CD14-positive monocyte (primary cell): ENCODE measurements around the gene DOCK4. TPM values are rescaled to one million over a fixed set of nuclear protein-coding genes. Genes with fewer than 3 reads are reported as not detected.

ENCODE experiments used
- DNase-seq, 3 donors: peaks; one replicate each; pipeline ENCODE4 v3.0.0-alpha.2; 2011 to 2022
- H2AFZ ChIP-seq: 2 replicates; pipeline ENCODE4 v1.6.0; 2012; ENCODE audit warnings: mild to moderate bottlenecking, low read depth, low read length, inconsistent platforms; ENCODE audit not compliant: insufficient read depth, poor library complexity, severe bottlenecking
- H3K27ac ChIP-seq, 2 donors: 1 replicate in 1 of 2; 2 replicates in 1 of 2; pipeline ENCODE4 v1.5.1; 2012 to 2013; ENCODE audit warnings: low read length in 2 of 2, control low read depth in 1 of 2, inconsistent platforms in 1 of 2, low read depth in 1 of 2, mild to moderate bottlenecking in 1 of 2
- H3K27me3 ChIP-seq, 2 donors: one replicate each; pipeline versions ENCODE4 v1.6.0 to v1.6.1; 2011 to 2013; ENCODE audit warnings: low read length in 2 of 2; ENCODE audit not compliant: control insufficient read depth in 2 of 2, insufficient read depth in 2 of 2
- H3K36me3 ChIP-seq, 2 donors: replicated peaks in 1 of 2; 1 replicate in 1 of 2; 2 replicates in 1 of 2; pipeline versions ENCODE4 v1.5.1 to v1.6.1; 2012 to 2013; ENCODE audit warnings: low read length in 2 of 2, control low read depth in 1 of 2, inconsistent platforms in 1 of 2, mild to moderate bottlenecking in 1 of 2; ENCODE audit not compliant: insufficient read depth in 2 of 2, control insufficient read depth in 1 of 2
- H3K4me1 ChIP-seq, 2 donors: 1 replicate in 1 of 2; 2 replicates in 1 of 2; pipeline versions ENCODE4 v1.5.1 to v1.6.1; 2012 to 2013; ENCODE audit warnings: low read length in 2 of 2, control low read depth in 1 of 2, inconsistent platforms in 1 of 2, mild to moderate bottlenecking in 1 of 2, moderate library complexity in 1 of 2; ENCODE audit not compliant: insufficient read depth in 2 of 2, control insufficient read depth in 1 of 2
- H3K4me2 ChIP-seq: replicated peaks from 2 replicates; pipeline ENCODE3; 2012; ENCODE audit warnings: low read length, moderate library complexity, mild to moderate bottlenecking; ENCODE audit not compliant: poor library complexity, severe bottlenecking; ENCODE audit errors: extremely low read depth
- H3K4me3 ChIP-seq, 3 experiments: fragments of 200-600 bp in 1 of 3; sonication (generic) in 1 of 3; replicated peaks in 1 of 3; 1 replicate in 2 of 3; 2 replicates in 1 of 3; pipeline ENCODE4 v1.5.1; 2011 to 2013; ENCODE audit warnings: low read length in 3 of 3, mild to moderate bottlenecking in 3 of 3, control low read depth in 2 of 3, low read depth in 2 of 3, inconsistent platforms in 1 of 3, moderate library complexity in 1 of 3
- H3K79me2 ChIP-seq: 2 replicates; pipeline ENCODE4 v1.6.0; 2012; ENCODE audit warnings: mild to moderate bottlenecking, control low read depth, inconsistent platforms, low read length, moderate library complexity; ENCODE audit not compliant: insufficient read depth
- H3K9ac ChIP-seq: 2 replicates; pipeline ENCODE4 v1.6.0; 2017; ENCODE audit warnings: low read length, mild to moderate bottlenecking; ENCODE audit not compliant: insufficient read depth, poor library complexity, severe bottlenecking
- H3K9me3 ChIP-seq, 2 donors: replicated peaks in 1 of 2; 1 replicate in 1 of 2; 2 replicates in 1 of 2; pipeline versions ENCODE4 v1.5.1 to v1.6.1; 2012 to 2013; ENCODE audit warnings: low read length in 2 of 2, control low read depth in 1 of 2; ENCODE audit not compliant: control insufficient read depth in 1 of 2, insufficient read depth in 1 of 2
- H4K20me1 ChIP-seq: 2 replicates; pipeline ENCODE4 v1.6.0; 2012; ENCODE audit warnings: mild to moderate bottlenecking, low read length, control low read depth, moderate library complexity; ENCODE audit not compliant: insufficient read depth
- H3K27ac Mint-ChIP-seq, 7 donors: one replicate each; pipeline ENCODE4 v1.8.0; 2020; ENCODE audit warnings: mild to moderate bottlenecking in 7 of 7, mixed read lengths in 7 of 7, moderate library complexity in 6 of 7, inconsistent platforms in 2 of 7
- H3K27me3 Mint-ChIP-seq, 3 donors: one replicate each; pipeline ENCODE4 v1.8.0; 2021 to 2022; ENCODE audit warnings: low read depth in 3 of 3, mild to moderate bottlenecking in 3 of 3, mixed read lengths in 3 of 3, moderate library complexity in 3 of 3, inconsistent platforms in 1 of 3
- H3K36me3 Mint-ChIP-seq, 2 donors: one replicate each; pipeline ENCODE4 v1.8.0; 2020; ENCODE audit warnings: mixed read lengths in 2 of 2, inconsistent platforms in 1 of 2, mild to moderate bottlenecking in 1 of 2
- H3K4me1 Mint-ChIP-seq: one replicate; pipeline ENCODE4 v1.8.0; 2020; ENCODE audit warnings: mild to moderate bottlenecking, mixed read lengths
- H3K4me3 Mint-ChIP-seq, 2 donors: one replicate each; pipeline ENCODE4 v1.8.0; 2020; ENCODE audit warnings: mild to moderate bottlenecking in 2 of 2, mixed read lengths in 2 of 2, moderate library complexity in 1 of 2
- H3K9me3 Mint-ChIP-seq, 7 donors: one replicate each; pipeline ENCODE4 v1.8.0; 2020 to 2022; ENCODE audit warnings: mixed read lengths in 7 of 7, mild to moderate bottlenecking in 6 of 7, moderate library complexity in 6 of 7, inconsistent platforms in 2 of 7
- WGBS: methylation state at CpG from one replicate; pipeline ENCODE4 v1.1.5; 2013; ENCODE audit warnings: missing lambda C conversion rate; ENCODE audit not compliant: insufficient coverage; 5-methylcytosine and 5-hydroxymethylcytosine counted together
- intact Hi-C, 2 donors: fragments of 100-400 bp; cut with micrococcal nuclease; formaldehyde crosslinking; loops; one replicate each; pipeline versions ENCODE4 v1.15.0 to v1.15.1; 2023
- polyA plus RNA-seq, 3 donors: library from polyadenylated mRNA; depleted of rRNA in 1 of 3; unstranded in 2 of 3; stranded (reverse) in 1 of 3; fragments of 300-500 nt in 2 of 3; fragments of >200 nt in 1 of 3; fragmentation: Illumina TruSeq in 2 of 3; gene quantifications; 1 replicate in 2 of 3; 2 replicates in 1 of 3; pipeline ENCODE4 v1.2.3, GENCODE V29; 2012 to 2021
- TF ChIP-seq, protein P1 (sequence below): fragments of 200-600 bp; IDR thresholded peaks from one replicate; pipeline ENCODE4 v1.8.0; 2022; ENCODE audit warnings: antibody characterized with exemption, mild to moderate bottlenecking

The DOCK4 gene
- polyA plus RNA-seq, 3 donors = 1.3 to 5.0 (median 2.7) TPM

DNA sequence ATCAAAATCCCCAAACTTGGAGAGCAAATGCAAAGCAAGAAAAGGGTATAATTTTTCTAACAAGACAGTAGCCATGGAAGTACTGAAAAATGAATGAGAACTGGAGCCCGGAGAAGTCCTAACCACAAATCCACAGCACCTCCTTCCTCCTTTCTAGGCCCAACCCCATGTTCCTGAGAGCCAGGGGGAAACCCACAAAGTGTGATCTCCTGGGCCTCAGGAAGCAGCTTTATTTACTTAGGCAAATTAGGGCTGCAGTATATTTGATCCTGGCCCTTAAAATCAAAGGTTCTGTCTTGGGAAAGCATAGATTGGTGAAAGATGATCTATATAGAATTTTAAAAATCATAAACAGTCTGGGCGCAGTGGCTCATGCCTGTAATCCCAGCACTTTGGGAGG is 103.0 kb downstream of the DOCK4 start:
- H3K36me3 Mint-ChIP-seq = no peaks in the 10 kb centered on the region
- intact Hi-C loops = no loop called here
- Histone ChIP-seq H3K27me3 (no peaks in the 10 kb centered on the region), H2AFZ (no peak overlapping the region), H3K27ac (no peak overlapping the region), H3K79me2 (no peaks in the 10 kb centered on the region), H3K9ac (no peak overlapping the region), H3K4me2 (no peak overlapping the region), H3K36me3 (no peaks in the 10 kb centered on the region), H3K4me3 (no peak overlapping the region), H3K4me1 (peaks cover 3 to 13% of the 10 kb centered on the region in 2 donors), H3K9me3 (no peaks in the 10 kb centered on the region), H4K20me1 (no peaks in the 10 kb centered on the region)
- DNase-seq = peak; percentile 29 to 67 (median 30)
- peaks cover 2 to 5% (median 4%) of the 10 kb centered on the region in 3 donors for H3K27me3 Mint-ChIP-seq
- H3K9me3 Mint-ChIP-seq = peaks cover 0 to 8% (median 3%) of the 10 kb centered on the region in 7 donors
- WGBS = 40% methylated on average over 1 of the region's 2 CpGs
- peaks cover 10% of the 10 kb centered on the region for H3K4me1 Mint-ChIP-seq
- peak overlapping the region in 1 of 7 donors; percentile 43 for H3K27ac Mint-ChIP-seq
- TF ChIP-seq, protein P1, sequence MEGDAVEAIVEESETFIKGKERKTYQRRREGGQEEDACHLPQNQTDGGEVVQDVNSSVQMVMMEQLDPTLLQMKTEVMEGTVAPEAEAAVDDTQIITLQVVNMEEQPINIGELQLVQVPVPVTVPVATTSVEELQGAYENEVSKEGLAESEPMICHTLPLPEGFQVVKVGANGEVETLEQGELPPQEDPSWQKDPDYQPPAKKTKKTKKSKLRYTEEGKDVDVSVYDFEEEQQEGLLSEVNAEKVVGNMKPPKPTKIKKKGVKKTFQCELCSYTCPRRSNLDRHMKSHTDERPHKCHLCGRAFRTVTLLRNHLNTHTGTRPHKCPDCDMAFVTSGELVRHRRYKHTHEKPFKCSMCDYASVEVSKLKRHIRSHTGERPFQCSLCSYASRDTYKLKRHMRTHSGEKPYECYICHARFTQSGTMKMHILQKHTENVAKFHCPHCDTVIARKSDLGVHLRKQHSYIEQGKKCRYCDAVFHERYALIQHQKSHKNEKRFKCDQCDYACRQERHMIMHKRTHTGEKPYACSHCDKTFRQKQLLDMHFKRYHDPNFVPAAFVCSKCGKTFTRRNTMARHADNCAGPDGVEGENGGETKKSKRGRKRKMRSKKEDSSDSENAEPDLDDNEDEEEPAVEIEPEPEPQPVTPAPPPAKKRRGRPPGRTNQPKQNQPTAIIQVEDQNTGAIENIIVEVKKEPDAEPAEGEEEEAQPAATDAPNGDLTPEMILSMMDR = no peak
- peak overlapping the region in 1 of 2 donors; percentile 39 for H3K4me3 Mint-ChIP-seq

DNA sequence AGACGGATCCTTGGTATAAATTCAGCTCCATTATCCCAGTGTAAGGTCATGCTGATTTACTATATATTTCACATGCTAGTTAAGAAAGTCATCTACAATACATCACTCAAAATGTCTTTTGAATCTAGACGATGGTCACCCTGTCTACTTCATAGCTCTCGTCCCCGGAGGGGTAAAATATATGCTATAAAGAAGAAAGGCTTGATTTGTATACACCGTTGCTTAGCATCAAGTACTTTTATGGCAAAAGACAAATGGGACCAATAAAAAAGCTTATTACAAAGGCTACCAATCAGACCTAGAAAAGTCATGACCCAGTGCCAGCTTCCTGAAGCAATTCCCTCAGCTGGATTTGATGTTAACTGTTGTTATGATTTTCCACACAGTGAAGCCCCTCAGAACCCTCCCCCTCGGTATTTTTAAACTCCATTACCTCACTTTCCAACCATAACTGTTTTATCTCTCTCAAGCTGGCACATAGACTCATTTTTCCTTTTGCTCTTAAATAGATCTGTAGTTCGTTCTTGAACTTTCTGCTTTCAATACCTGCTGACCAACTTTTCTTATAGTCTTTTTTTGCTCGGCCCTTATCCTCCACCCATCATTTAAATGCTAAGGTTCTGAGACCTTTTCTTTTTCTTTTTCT is 104.9 kb downstream of the DOCK4 start:
- intact Hi-C loops = no loop called here
- H4K20me1 ChIP-seq = no peaks in the 10 kb centered on the region
- H3K27ac ChIP-seq = no peak overlapping the region
- DNase-seq = no peak
- Mint-ChIP-seq H3K27me3 (peaks cover 2 to 4% (median 2%) of the 10 kb centered on the region in 3 donors), H3K27ac (no peak overlapping the region), H3K9me3 (peaks cover 0 to 8% (median 3%) of the 10 kb centered on the region in 7 donors), H3K36me3 (no peaks in the 10 kb centered on the region), H3K4me3 (no peak overlapping the region), H3K4me1 (peaks cover 10% of the 10 kb centered on the region)
- 88% methylated on average over 1 of the region's 8 CpGs for WGBS
- H3K9me3 ChIP-seq = no peaks in the 10 kb centered on the region
- H2AFZ ChIP-seq = no peak overlapping the region
- TF ChIP-seq, protein P1 = no peak
- no peak overlapping the region for H3K9ac ChIP-seq
- peaks cover 3 to 13% of the 10 kb centered on the region in 2 donors for H3K4me1 ChIP-seq
- H3K36me3 ChIP-seq = no peaks in the 10 kb centered on the region
- no peaks in the 10 kb centered on the region for H3K79me2 ChIP-seq
- no peaks in the 10 kb centered on the region for H3K27me3 ChIP-seq
- H3K4me2 ChIP-seq = no peak overlapping the region
- H3K4me3 ChIP-seq = no peak overlapping the region
